ENCODE results near the gene CBX7.

CBX7 gene

DNA sequence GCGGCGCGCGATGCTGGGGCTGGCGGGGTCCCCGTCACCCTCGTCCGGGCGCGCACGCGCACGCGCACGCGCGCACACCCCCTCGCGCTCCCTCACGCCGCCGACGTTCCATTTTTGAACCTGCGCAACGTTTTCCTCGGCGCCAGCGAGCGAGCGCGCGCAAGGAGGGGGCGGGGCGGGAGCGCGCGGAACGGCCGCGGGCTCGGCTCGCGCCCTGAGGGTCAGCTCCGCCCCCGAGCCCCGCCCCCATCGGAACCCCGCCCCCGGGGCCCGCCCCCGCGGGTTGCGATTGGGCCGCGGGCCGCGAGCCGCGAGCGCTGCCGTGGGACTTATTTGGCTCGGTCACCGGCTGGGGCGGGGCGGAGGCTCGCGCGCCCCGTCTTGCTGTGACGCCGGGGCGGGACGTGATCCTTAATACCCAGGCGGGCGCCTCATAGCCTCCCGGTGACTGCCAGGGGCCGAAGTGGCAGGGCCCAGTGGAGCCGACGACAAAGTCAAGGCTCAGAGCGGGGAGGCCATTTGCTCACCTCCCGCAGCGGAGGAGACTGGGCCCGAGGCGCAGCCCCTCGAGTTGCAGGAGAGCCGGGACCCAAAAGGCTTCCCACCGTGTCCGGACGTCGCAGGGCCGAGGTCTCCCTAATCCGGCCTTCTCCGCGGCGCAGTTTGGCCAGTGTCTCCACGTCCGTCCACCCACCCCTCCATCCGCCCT is at the start of gene CBX7:
Gene CBX7, minus strand, starts transcription at position 170 of the 709 bp plus-strand sequence. CDS start 236 bp downstream, outside the sequence.
- peak; percentile 99 for DNase-seq

GRCh38 chr22:39197578-39197977 is 45.1 kb upstream of the CBX7 start:
- no peak for DNase-seq

GRCh38 chr22:39194098-39194497 is 41.6 kb upstream of the CBX7 start:
- no peak for DNase-seq

DNA sequence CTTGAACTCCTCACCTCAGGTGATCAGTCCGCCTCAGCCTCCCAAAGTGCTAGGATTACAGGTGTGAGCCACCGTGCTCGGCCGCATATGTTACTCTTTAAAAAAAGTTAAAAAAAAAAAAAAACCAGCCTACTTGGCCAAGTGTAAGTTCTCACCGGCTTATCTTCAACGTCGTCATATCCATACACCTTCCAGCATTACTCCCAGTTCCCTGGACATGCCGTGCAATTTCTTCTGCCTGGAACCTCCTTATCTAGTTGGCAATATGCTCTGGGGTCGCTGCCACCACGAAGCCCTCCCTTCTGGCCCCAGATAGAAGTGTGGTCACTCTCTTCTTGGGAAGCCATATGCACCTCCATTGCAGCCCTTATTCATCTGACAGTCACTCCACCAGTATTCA is 36.3 kb upstream of the CBX7 start:
- DNase-seq, result no peak

DNA sequence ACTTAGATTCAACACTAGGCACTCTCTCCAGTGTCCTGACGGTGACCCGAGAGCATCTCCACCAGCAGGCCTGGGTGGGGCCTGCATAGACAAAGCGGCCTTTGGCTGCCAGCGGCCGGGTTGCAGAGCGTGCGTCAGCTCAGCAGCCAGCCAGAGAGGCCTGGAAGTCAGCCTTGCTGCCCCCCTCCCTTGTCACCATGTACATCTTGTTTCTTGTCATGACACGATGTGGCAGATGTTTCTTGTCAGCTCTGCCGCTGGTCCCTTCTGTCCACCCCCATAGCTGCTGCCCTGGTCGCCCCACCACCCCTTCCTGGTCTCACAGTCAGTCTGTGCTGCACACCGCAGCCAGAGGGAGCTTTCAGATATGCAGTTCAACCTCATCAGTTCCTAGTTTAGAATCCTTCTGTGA is 33.1 kb upstream of the CBX7 start:
- no peak for DNase-seq

GRCh38 chr22:39184586-39185577 is 32.4 kb upstream of the CBX7 start:
- DNase-seq, result no peak

- no peak for DNase-seq
These were observed 31.6 kb upstream of the CBX7 start for GRCh38 chr22:39183991-39184585.

DNA sequence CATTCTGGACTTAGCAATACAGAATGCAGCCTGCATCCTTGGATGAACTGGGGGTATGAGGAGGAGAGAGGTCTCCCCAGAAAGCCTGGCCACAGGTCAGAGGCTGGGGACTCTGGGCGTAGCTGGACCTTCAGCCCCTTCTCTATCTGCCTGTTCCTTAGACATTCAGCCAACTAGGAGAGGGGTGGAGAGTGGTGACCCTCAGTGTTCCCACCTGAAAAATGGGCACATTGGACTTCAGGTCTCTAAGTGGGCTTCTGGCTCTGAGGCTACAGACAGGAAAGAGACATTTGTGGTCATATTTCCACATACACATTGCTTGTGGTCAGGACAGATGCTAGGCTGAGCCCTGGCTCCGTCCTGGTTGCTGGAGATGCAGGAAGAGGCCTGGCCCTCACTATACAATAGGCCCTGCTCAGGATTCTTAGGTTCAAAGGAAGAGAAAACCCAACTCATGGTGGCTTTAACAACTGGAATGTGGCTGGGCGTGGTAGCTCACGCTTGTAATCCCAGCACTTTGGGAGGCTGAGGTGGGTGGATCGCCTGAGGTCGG is 30.1 kb upstream of the CBX7 start:
- no peak for DNase-seq

DNA sequence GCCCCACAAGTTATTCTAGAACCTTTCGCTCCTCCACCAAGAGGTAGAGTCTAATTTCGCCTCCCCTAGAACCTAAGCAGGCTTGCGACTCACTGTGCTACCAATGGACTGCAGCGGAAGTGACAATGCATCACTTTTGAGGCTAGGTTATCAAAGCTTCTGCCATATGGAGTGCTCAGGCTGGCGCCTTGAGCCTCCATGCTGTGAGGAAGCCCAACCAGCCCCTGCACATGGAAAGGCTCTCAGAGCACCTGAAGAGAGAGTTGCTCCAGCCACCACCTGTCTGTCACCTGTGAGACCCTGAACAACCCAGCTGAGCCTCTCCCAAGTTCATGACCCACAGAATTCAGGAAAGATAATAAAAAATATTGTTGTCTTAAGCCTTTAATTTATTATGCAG is 29.3 kb upstream of the CBX7 start:
- DNase-seq, result no peak

GRCh38 chr22:39181356-39181755 is 28.9 kb upstream of the CBX7 start:
- DNase-seq, result no peak

GRCh38 chr22:39179841-39180335 is 27.4 kb upstream of the CBX7 start:
- no peak for DNase-seq

- no peak for DNase-seq
These were observed 26.9 kb upstream of the CBX7 start for GRCh38 chr22:39179401-39179827.

DNA sequence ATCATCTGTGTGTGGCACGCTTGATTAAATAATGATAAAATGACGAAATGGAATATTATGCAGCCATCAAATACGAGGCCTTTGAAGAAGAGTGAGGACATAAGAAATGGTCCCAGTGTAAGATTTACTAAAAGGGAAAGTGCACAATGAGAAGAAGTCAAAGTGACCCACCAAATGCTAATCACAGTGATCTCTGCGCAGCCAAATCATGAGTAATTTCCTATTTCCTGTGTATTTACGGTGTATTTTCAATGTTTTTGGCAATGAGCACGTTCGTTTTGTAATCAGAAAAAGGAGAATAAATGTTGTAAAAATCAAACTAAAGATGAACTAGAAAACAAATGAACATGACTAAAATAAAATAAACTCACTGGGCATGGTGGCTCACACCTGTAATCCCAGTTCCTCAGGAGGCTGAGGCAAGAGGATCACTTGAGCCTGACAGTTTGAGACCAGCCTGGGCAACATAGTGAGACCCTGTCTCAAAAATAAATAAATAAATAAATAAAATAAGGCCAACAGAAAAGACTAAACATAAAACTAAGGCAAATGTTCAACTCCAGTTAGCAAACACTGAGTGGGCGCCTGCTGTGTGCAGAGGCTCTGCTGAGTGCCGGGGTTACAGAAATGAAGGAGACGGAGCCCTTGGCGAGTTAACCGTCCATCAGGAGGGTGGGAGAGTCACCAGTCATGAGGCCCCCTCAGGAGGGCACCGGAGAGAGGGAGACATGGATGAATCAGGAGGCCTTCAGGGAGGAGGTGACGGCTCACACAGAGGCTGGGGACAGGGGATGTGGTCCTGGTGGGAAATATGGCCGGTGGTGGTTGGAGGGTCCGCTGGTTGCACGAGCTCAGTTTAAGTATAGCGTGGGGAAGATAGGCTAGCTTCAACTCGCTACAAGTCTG is 26.0 kb upstream of the CBX7 start:
- DNase-seq, result no peak

GRCh38 chr22:39177791-39178190 is 25.3 kb upstream of the CBX7 start:
- no peak for DNase-seq

- no peak for DNase-seq
These were observed 24.9 kb upstream of the CBX7 start for GRCh38 chr22:39177456-39177775.

DNA sequence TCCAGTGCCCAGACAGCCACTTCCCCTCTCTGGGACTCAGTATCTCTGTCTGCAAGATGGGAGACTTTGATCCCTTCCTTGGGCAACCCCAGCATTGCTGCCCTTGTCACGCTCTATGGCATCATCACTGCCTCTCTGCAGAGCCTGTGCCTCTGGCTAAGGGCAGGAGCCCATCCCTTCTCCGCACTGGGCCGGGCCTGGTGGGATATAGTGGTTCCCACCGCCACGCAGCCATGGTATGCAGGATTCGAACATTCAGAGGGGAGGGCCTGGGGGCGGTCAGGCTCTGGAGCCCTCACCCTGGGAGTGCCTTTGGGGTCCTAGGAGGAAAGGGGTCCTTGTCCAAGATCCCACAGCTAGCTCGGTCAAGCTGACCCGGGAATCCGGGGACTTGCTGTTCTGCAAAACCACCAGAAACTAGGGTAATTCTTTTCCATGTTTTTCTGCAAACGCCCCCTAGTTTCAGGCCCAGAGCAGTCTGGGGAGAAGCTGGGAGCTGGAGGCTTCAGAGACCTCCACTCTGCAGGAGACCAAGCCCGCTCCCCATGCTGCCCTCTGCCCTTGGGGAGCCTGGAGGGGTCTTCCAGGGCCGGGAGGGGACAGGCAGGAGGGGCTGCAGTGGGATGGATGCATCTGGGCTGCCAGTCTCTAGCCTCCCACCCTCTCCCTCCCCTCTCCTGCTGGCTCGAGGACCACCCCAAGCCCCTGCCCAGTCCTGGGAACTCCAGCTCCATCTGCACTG is 24.4 kb upstream of the CBX7 start:
- DNase-seq, result no peak

- DNase-seq, result no peak
These were observed 23.7 kb upstream of the CBX7 start for GRCh38 chr22:39176143-39176713.

DNA sequence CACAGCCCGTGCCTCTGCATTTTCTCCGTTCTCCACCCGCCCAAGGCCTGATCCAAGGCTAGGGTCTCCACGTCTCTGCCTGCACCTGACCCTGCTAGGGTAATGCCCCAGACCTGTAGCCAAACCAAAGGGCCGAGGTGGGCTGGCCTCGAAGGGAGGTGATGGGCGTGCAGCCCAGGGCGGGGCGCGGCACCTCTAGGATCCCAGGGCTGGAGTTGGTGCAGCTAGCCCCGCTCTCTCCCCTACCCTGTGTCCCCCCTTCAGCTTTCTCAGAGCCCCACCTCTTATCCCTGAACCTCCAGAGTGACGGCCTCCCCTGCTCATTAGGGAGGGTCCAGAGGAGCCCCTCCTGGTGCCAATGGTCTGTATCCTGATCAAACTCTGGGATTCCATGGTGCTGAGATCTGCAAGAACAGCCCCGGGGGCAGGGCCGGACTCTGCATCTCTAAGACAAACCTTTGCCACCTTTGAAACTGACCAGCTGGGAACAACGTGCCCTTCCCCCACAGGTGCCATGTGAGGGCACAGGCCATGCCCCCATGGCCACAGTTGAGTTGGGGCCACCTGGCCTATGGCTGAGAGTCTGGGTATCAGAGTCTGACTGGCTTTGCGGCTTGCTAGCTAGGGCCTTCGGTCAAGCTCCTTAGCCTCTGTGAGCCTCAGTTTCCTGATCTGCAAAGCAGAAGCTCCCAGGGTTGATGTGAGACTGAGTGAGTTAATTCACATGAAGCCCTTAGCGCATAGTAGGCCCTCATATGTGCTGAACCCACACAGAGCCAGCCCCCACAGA is 23.1 kb upstream of the CBX7 start:
- DNase-seq, result no peak

DNA sequence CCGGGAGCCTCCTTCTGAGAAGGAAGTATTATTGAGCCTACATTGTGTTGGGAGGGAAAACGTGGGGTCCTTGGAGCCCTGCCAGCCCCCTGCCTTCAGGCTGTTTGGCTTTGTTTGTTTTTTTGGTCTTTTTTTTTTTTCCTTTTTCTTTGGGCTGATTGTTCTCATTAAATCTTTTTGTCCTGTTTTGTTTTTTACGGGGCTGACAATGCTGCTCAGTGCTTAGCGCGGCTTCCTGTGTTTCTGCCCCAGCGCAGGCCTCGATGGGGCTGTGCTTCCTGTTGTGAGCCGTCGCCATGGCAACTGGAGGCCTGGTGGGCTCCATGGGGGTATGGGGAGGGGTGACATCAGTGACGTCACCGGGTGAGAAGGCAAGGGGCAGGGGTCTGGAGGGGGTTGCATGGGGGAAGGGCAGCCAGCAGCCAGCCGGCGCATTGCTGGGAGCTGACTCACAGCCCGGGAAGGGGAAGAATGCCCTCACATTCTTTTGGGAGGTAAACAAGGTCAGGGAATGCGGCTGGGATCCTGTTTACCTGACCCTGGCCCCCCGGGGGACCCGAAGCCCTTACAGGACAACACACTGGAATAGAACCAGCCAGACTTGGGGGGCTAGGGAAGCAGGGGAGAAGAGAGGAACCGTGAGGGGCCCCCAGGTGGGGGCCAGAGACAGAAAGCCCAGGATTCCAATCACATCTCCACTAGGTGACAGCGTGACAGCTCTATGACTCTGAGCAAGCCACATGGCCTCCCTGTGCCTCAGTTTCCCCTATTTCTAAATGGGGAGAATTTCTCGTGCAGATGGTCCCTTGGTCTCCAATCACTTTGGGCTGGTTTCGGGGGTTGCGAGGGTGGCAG is 22.2 kb upstream of the CBX7 start:
- DNase-seq, result peak; percentile 74
